Measurements from ENCODE around the gene SLC6A13.
"Not testable (repeated sequence)": the region's sequence is repeated elsewhere in the genome, so short reads cannot be mapped to it uniquely, and the experiment has no call there.

Gene SLC6A13

GRCh38 chr12:262817-263216 lies at the start of gene SLC6A13:
SLC6A13 (minus strand) TSS chr12:262836; CDS start chr12:260052, 2,784 bp downstream.
- DNase-seq (ENCODE audit: low spot score): no peak

DNA sequence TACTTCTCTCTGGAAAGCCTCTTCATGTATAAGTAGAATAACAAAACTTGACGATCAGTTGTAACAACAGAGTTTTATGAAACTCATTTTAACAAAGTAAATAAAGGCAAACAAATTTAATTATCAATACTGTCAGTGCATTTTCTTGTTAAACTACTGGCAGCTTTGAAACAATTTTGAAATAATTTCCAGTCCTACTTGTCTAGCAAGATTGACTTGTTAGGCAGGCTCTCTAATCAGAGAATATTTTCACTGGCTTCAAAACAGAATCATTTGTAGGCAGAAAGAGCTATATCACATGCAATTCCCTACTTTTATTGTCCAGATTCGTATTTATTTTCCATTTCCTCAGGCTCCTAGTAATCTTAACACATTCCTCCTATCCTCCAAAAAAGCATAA lies 45.9 kb upstream of the SLC6A13 start:
- DNase-seq (ENCODE audit: low spot score): no peak

DNA sequence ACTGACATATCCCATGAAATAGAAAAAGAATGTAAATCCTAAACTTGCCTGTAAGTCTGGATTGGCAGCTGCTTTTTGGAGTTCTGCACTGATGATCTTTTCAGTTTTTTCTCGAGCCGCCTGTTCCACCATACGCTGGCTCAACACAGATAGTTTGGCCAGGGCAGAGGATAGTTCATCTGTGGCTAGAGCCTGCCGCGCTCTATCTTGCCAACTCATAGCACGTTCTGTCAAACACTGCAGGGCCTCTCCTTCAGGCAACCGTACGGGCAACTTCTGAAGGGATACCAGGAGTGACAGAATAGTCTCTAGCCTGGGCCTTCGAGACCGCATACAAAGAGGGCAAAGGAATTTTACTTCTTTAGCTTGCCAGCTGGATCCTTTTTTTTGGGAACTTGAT lies 44.8 kb upstream of the SLC6A13 start:
- DNase-seq (ENCODE audit: low spot score): no peak

DNA sequence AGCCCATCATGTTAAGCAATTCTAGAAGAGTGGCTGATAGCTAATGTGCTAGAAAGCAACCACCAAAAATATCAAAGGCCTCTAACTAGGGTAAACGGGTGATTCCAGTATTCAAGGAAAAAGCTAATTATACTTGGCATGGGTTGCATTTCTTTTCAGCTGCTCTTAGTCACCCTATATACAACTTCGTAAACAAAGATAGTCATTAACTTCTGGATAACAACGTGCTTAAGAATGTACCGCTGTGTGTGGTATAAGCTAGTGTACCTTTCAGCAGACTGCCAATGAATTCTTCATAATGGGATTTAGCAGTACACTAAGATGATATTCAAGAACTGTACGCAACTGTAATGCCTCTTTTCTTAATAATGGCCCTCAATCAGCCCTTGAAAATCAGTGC lies 42.2 kb upstream of the SLC6A13 start:
- DNase-seq (ENCODE audit: low spot score): no peak

GRCh38 chr12:302766-303165 lies 40.1 kb upstream of the SLC6A13 start:
- DNase-seq (ENCODE audit: low spot score): not testable (repeated sequence)

DNA sequence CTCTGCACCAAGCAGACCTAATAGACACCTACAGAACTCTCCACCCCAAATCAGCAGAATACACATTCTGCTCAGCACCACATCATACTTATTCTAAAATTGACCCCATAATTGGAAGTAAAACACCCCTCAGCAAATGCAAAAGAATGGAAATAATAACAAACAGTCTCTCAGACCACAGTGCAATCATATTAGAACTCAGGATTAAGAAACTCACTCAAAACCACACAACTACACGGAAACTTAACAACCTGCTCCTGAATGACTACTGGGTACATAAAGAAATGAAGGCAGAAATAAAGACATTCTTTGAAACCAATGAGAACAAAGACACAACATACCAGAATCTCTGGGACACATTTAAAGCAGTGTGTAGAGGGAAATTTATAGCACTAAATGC lies 37.5 kb upstream of the SLC6A13 start:
- DNase-seq (ENCODE audit: low spot score): not testable (repeated sequence)

GRCh38 chr12:299511-299910 lies 36.9 kb upstream of the SLC6A13 start:
- DNase-seq (ENCODE audit: low spot score): not testable (repeated sequence)

DNA sequence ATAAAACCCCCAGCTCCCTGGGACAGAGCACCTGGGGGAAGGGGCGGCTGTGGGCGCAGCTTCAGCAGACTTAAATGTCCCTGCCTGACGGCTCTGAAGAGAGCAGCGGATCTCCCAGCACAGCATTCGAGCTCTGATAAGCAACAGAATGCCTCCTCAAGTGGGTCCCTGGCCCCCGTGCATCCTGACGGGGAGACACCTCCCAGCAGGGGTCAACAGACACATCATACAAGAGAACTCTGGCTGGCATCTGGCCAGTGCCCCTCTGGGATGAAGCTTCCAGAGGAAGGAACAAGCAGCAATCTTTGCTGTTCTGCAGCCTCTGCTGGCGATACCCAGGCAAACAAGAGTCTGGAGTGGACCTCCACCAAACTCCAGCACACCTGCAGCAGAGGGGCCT lies 35.4 kb upstream of the SLC6A13 start:
- DNase-seq (ENCODE audit: low spot score): not testable (repeated sequence)

GRCh38 chr12:295132-295531 lies 32.5 kb upstream of the SLC6A13 start:
- no peak for DNase-seq (ENCODE audit: low spot score)

- no peak for DNase-seq (ENCODE audit: low spot score)
These were observed 30.6 kb upstream of the SLC6A13 start for GRCh38 chr12:293199-293598.

DNA sequence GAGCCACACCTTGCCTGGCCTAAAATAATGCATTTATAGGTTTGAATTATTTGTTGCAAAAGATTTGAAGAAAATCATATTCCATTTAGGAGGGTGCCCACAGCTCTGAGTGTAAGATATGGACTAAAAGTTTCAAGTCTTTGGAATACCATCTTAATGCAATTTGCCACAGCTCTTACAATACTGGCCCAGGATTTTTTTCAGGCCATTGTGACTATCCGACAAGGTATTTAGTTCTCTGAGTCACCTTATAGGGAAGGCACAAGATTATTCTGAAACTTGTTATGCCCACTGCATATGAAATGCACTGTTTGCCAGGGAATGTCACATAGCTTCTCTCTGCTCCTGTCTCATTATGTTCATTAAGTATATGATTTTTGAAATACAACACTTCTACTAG lies 29.6 kb upstream of the SLC6A13 start:
- DNase-seq (ENCODE audit: low spot score): no peak

DNA sequence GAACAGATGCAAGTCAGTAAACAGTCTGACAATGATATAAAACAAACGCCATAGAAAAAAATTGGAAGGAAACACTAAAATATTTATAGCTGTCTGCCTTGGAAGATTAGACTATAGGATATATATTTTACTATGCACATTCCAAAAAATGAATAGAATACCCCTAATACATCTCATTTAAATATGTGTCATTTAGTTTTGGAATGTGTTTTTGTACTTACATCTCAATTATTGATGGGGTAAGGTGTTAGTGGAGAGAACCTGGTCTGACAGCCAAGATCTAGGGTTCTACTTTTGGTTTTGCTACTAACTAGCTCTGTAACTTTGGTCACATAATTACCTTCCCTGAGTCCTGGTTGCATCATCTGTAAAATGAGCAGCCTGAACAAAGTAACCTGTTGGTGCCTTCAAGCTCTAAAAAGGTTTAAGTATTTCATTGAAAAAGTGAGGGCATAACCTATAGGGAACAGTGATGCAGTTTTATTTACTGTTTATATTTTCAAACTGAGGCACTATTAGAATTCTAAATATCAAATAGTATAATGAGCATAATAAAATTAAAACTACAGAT lies 28.6 kb upstream of the SLC6A13 start:
- DNase-seq (ENCODE audit: low spot score): no peak

GRCh38 chr12:288687-289086 lies 26.1 kb upstream of the SLC6A13 start:
- no peak for DNase-seq (ENCODE audit: low spot score)

- DNase-seq (ENCODE audit: low spot score): no peak
These were observed 24.1 kb upstream of the SLC6A13 start for GRCh38 chr12:286531-287300.

- DNase-seq (ENCODE audit: low spot score): no peak
These were observed 15.4 kb upstream of the SLC6A13 start for GRCh38 chr12:278046-278445.

- no peak for DNase-seq (ENCODE audit: low spot score)
These were observed 13.2 kb upstream of the SLC6A13 start for GRCh38 chr12:275812-276211.

GRCh38 chr12:273382-273781 lies 10.7 kb upstream of the SLC6A13 start:
- DNase-seq (ENCODE audit: low spot score): no peak

DNA sequence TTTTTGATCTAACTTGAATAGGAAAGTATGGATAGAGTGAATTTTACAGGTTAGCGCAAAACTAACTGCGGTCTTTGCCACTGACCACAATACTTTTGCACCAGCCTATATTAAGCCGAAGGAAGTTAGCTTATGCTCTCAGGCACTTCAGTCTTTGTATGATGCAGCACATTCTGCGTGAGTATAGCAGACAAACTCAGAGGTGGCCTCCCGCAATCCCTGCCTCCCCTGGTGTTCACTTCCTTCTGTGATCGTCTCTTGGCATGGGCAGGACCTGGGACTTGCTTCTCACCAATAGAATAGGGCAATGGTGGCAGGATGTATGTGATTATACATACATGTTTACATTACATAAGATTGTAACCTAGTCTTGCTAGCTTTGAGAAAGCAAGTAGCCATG lies 10.3 kb upstream of the SLC6A13 start:
- no peak for DNase-seq (ENCODE audit: low spot score)

- no peak for DNase-seq (ENCODE audit: low spot score)
These were observed 8.5 kb upstream of the SLC6A13 start for GRCh38 chr12:271161-271560.

- no peak for DNase-seq (ENCODE audit: low spot score)
These were observed 6.6 kb upstream of the SLC6A13 start for GRCh38 chr12:269191-269590.

GRCh38 chr12:268483-268840 lies 5.8 kb upstream of the SLC6A13 start:
- no peak for DNase-seq (ENCODE audit: low spot score)

GRCh38 chr12:267581-268482 lies 5.2 kb upstream of the SLC6A13 start:
- DNase-seq (ENCODE audit: low spot score): no peak

DNA sequence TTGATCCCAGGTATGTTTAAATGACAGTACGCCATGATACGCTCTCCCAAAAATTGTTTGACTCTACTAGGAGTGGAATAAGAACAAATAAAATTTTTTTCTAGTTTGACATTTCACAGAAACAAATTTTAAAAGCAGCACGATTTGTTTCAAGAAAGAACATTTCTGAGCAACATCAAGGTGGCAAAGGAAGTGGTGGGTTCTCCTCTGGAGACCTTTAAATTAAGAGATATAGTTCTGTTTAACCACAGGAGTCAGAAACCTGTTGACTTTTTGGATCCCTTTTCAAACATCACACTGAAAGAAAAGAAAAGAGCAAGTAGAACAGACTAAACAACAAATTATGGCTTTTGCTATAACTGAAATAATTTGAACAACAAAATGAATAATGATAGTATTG lies 2.5 kb upstream of the SLC6A13 start:
- DNase-seq (ENCODE audit: low spot score): no peak
